AG20443 (cell line): ENCODE data around the gene DLX4.

ENCODE experiments used
- DNase-seq: peaks from one replicate; pipeline ENCODE4 v3.0.0; 2012; ENCODE audit warnings: low spot score, mixed read lengths

The DLX4 gene

DNA sequence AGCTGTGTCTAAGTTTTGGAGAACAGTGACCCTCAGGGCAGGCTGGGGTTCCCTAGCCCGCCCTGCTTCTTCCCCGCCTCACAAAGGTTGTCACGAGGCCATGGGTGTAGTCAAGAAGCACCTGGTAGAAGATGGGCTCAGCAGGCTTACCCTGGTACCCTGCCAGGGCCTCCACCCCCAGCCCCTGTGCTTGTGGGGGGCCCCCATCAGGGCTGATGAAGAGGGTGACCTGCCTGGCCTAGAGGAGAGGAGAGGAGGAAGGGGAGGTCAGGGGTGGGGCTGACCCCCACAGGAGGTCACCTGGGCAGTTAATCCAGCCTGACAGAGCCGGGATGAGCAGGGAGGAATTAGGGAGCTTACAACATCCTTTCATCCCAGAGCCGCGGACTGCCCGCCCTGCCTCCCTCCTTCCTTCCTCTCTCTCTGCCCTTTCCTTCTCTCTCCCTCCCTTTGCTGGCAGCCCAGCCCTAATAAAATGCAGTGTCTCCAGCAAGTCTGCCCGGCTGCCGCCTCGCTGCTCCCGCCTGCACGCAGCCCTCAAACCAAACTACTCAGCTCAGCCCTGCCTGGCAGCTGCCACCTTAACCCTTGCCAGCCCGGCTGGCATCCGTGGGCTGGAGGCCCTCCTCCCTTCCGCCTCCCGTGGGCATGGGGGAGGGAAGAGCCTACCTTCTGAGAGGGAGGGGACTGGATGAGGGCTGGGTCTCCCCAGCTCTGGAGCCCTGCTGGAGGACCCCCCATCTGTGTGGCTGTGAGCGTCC is 18.9 kb downstream of the DLX4 start:
- peak; percentile 85 for DNase-seq

DNA sequence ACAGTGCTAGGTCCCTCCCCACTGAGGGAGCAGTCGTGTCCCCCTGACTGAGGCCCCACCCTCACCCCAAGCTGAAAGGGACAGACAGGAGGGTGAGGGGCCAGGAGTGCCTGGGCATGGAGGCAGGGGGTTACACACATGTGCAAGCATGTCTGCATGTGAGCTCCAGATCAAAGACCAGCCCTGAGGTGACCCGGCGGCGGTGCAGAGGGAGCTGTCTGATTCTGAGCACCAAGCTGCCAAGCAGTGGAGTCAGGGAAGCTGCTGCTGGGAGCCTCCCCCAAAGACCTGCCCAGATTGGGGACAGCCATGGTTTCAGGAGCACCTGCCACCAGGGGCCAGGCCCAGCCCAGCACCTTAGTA is 20.5 kb downstream of the DLX4 start:
- DNase-seq, result no peak

DNA sequence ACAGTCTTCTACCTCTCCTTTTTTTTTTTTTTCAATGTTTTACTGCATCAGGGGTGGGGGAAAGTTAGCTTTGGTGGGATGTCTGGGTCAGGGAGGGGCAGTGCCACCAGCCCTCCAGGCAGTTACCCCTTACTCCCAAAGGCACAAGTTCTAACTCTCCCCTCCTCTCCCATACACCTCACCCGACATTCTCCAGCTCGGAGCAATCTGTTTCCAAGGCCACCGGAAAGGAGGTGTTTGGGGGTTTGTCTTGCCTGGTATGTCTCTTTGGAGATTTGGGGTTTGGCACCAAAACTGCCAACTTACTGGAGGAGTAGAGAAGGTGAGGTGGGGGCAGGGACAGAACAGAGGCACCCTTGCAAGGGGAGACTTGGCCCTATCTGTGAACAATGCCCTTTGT is 21.3 kb downstream of the DLX4 start:
- DNase-seq, result no peak

- no peak for DNase-seq
Observed at GRCh38 chr17:49990921-49991320, 21.9 kb downstream of the DLX4 start.

DNA sequence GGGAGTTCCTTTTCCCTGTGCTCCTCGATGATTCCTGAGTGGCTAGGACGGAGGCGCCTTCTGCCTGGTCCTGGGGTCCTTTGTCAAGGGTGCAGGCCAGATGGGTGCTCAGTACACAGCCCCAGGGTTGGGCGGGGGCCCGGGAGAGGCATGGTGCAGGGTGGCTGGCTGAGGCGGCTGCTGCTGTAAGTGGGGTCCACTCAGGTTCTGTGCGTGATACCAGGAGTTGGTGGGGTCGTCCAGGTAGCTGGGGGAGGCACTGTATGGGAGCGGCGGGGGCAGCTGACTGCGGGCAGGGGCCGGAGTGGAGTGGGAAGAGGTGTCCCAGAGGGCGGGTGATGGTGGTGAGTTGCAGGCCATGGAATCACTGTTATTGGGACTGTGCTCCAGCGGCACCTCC is 22.4 kb downstream of the DLX4 start:
- no peak for DNase-seq

DNA sequence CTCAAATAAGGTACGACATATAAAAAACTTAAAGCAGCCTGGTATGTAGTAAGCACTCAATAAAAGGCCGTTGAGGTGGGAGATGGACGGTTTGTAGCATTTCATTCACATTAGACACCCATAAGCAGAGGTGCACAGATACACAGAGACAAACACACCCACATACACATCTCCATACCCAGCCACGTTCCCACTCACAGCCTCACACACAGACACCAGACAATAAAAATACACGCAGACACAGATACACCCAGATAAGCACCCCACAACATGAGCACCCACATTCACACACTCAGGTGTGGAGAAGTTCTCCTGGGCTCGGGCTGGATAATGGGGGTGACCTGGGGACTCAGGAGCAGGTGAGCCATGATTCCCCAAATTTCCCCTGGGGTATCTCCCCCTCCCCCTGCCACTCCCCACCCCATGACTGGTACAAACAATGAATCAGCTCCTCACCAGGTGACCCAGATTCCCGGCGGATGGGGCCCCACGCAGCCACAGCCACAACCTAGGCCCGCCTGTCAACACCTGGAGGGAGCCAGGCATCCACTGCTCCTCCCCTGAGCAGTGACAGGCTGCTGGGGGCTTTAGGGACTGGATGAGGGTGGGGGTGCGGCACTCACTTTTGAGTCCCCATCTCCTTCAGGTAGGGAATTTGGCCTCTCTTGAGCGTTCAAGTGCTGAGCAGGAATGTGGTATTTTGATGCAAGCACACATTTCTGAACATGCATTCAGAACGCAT is 23.4 kb downstream of the DLX4 start:
- DNase-seq, result peak; percentile 2

GRCh38 chr17:49992933-49993422 is 24.0 kb downstream of the DLX4 start:
- DNase-seq, result no peak

- peak; percentile 67 for DNase-seq
Observed at GRCh38 chr17:49993423-49994060, 24.6 kb downstream of the DLX4 start.

DNA sequence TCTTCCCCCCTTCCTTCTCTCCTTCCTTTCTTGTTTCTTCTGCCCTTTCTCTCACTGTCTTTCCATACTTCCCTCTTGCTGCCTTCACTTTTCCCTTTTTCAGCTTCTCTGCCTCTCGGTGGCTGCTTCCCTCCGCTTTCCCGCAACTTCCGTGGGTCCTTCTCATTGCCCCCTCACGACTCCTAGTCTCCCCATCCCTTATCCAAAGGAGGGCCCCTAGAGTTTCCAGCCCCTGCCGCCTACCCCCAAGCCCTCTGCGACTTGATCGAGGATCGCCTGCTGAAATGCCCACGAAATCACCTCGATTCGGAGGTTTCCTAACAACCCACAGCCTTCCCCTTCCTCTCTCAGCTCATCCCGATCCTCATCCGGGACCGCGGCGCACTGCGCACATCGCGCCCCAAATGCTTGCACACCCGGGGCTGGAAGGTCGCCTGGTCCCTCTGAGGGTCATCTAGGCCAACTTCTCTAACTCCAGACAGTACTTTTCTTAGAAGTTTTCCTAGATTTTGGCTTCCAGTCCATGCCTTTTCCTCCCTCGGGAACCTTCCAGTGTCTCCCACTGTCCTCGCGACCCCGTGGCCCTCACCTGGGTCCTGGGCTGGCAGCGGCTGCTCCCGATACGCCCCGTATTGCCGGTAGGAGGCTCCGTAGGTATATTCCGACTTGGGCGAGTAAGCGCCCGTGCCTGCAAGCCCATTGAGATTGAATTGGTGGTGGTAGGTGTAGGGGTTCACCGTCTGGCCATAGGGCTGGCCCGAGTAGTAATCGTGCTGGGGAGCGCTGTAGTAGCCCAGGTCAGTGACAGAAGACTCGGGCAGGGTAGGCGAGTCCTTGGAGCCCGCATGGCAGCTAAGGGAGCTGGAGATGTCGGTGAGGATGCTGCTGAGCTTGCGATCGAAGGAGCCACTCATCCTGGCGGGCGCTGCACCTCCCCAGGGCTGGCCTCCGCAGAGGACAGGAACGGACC is 25.4 kb downstream of the DLX4 start:
- peak; percentile 11 for DNase-seq

DNA sequence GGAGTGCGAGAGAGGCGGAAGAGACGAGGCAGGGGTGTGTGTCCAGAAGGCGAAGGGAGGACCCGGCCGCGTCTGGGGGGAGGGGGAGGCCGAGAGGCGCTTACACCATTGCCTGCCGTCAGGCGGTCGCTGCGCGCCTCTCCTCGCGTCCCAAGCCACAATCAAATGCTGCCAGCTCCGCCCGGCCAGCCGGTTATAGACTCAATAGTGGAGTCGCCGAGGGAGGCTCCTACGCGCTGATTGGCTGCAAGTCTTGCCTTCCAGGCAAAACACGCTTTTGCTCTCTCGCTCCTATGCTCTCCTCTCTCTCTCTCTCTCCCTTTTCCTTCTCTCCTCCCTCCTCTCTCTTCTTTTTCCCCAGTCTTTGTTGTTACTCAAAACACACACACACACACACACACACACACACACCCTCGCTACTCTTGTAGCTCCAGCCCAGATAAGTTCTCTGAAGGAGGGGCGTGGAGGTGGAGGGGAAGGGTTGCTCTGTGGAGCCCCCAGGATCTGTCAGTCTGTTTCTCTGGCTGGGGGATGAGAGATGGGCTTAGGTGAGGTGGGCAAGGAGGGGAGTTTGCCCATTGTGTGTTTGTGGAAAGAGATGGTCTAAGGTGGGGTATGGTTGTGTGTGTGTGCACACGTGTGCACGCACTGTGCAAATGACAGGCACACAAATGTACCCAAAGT is 26.2 kb downstream of the DLX4 start, which contains the start of gene DLX3:
TSS of gene DLX3 (minus strand) at position 170 of the 684 bp plus-strand sequence. CDS start 226 bp downstream, outside the sequence.
- peak; percentile 88 for DNase-seq

DNA sequence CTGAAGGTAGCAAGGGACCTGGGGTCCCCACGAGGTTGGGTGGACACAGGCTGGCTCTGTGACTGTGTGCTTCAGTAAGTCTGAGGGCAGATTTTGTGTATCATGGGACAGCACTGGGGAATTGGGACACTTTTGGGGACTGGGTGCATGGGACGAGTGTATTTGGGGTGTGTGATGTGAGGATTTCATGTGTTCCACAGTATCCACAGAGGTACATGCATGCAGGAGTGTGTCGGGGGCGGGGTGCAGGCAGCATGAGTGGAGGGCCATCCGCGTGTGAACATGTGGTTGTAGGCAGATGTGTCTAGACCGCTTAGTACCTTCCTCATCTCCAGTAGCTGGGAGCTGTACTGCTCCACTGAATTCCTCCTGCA is 27.1 kb downstream of the DLX4 start:
- no peak for DNase-seq

GRCh38 chr17:49996495-49997300 is 27.7 kb downstream of the DLX4 start:
- DNase-seq, result peak; percentile 84

DNA sequence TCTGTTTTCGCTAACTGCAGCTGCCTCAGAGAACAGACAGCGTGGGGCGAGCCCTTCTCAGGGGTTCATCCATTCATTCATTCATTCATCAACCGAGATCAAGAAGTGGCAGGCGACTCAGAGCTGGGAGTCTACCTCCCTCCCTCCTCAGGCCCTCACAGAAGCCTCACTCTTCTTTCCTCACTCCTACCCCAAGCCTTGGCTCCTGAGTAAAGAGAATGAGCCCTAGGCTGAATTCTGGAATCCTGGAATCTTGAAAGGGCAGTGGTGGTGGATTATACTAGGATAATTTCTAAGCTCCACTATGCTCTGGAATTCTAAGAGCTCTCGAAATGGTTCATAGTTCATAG is 28.3 kb downstream of the DLX4 start:
- DNase-seq, result no peak

DNA sequence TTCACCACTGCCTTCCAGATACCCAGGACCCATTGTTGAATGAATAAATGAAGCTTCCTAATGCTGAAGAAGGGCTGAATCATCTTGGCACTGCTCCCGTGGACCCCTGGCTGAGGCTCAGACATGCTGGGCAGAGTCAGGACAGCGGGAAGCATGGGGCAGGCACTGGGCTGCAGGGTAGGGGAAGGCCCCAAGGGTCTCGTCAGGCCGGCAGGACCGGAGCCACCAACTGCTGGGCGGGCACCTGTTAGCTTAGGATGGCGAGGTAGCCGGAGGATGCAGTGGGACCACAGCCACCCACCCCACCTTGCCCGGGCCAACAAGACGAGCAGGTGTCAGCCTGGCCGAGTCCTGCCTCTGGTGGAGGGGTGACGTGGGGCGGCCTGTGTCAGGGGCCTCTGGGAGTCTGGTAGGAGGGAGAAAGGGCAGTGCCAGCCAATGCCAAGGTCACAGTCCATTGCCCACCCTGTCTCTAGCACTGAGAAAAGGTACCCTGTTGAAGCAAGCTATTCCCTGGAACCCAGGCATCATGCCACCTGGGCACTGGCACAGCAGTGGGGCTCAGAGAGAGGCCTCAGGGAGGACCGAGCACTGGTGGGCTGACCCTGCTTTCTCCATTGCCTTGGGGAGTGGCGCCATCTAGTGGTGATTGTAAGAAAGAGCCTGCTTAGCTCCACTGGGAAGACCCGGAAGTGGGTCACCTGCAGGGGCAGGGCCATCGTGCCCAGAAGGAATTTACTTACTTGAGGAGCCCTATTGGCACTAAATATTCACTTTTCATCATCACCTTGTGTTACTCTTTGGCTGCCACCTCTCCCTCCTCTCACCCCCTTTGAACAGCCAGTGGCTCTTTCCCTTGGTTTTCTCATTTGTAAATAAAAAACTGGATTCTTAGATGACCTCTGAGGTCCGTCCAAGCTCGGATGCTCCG is 29.0 kb downstream of the DLX4 start:
- DNase-seq, result peak; percentile 90

GRCh38 chr17:49998836-49999511 is 30.0 kb downstream of the DLX4 start:
- no peak for DNase-seq

GRCh38 chr17:50003911-50004310 is 34.9 kb downstream of the DLX4 start:
- no peak for DNase-seq

GRCh38 chr17:50009282-50009681 is 40.3 kb downstream of the DLX4 start:
- DNase-seq, result no peak

GRCh38 chr17:50013079-50013478 is 44.1 kb downstream of the DLX4 start:
- no peak for DNase-seq
